Measurements from ENCODE around the gene PARS2. TPM values are rescaled to one million over a fixed set of nuclear protein-coding genes. Genes with fewer than 3 reads are reported as not detected.

PARS2 gene
- total RNA-seq, 1 experiment from 2014 or later, result 9.6 TPM

- Histone ChIP-seq H3K9ac (ENCODE audit: low read length) (no peak overlapping the region), H3K27ac (ENCODE audit: low read depth, low read length) (no peak overlapping the region; the same call in 1 of the 2 replicates), H3K4me2 (ENCODE audit: low read length) (peak overlapping the region; percentile 84; the same call in 1 of the 2 replicates), H3K79me2 (ENCODE audit: insufficient read depth, low read length) (no peaks in the 10 kb centered on the region), H3K36me3 (ENCODE audit: control insufficient read depth in 1 of 2, insufficient read depth in 2 of 2, low read length in 2 of 2) (no peaks in the 10 kb centered on the region), H3K27me3 (ENCODE audit: insufficient read depth, low read length) (no peaks in the 10 kb centered on the region), H4K20me1 (ENCODE audit: insufficient read depth) (no peaks in the 10 kb centered on the region), H3K4me1 (ENCODE audit: control insufficient read depth in 1 of 2, insufficient read depth in 2 of 2, low read length in 2 of 2) (peaks cover 3 to 26% of the 10 kb centered on the region in 2 experiments; a peak in 3 of 4 replicates), H3K9me3 (ENCODE audit: control insufficient read depth in 1 of 2, insufficient read depth in 1 of 2, low read depth in 1 of 2, low read length in 2 of 2) (no peaks in the 10 kb centered on the region), H3K4me3 (replicated peaks in 1 of 2; ENCODE audit: low read depth in 1 of 2, low read length in 2 of 2) (no peak overlapping the region), H3K9me2 (ENCODE audit: insufficient read depth) (no peaks in the 10 kb centered on the region), H2AFZ (ENCODE audit: low read depth, low read length, poor library complexity, severe bottlenecking) (no peak overlapping the region)
- DNase-seq (ENCODE audit: low read depth, low spot score) (no peak), ATAC-seq (no peak)
- RAD21 ChIA-PET (ENCODE audit: low non-redundant PET in 1 of 2, low total read pairs in 2 of 2, uncharacterized antibody in 2 of 2, unreplicated experiment in 2 of 2), result interaction anchor here in 1 of 2 experiments (1.4 kb wide), 1 partner anchor 130 kb away, joined by 5 read pairs; no protein-coding TSS in a partner anchor
- no TSS peak for BruUV-seq (replicated peaks)
- POLR2A ChIA-PET, result no interaction called here
- CTCF ChIA-PET, result no interaction called here
- intact Hi-C loops (cut with micrococcal nuclease), result loop anchor here (10.0 kb wide), 1 partner anchor 225 kb away; no protein-coding TSS in a partner anchor
- TF ChIP-seq, protein P1, sequence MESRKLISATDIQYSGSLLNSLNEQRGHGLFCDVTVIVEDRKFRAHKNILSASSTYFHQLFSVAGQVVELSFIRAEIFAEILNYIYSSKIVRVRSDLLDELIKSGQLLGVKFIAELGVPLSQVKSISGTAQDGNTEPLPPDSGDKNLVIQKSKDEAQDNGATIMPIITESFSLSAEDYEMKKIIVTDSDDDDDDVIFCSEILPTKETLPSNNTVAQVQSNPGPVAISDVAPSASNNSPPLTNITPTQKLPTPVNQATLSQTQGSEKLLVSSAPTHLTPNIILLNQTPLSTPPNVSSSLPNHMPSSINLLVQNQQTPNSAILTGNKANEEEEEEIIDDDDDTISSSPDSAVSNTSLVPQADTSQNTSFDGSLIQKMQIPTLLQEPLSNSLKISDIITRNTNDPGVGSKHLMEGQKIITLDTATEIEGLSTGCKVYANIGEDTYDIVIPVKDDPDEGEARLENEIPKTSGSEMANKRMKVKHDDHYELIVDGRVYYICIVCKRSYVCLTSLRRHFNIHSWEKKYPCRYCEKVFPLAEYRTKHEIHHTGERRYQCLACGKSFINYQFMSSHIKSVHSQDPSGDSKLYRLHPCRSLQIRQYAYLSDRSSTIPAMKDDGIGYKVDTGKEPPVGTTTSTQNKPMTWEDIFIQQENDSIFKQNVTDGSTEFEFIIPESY (IDR thresholded peaks at IDR 0.05; ENCODE audit: extremely low read depth, insufficient replicate concordance, low read length), result no peak
- no peak for TF ChIP-seq POLR2AphosphoS5 (IDR thresholded peaks at IDR 0.05; ENCODE audit: low read depth, low read length)
- TF ChIP-seq SP1 (IDR thresholded peaks at IDR 0.05; ENCODE audit: low read depth), result no peak
- TF ChIP-seq CTCF (IDR thresholded peaks at IDR 0.05 in 2 of 3, conservative IDR thresholded peaks at IDR 0.05 in 1 of 3; ENCODE audit: borderline replicate concordance in 1 of 3, insufficient read depth in 1 of 3, low read depth in 2 of 3, low read length in 2 of 3), result no peak
- TF ChIP-seq FOSL1 (IDR thresholded peaks at IDR 0.05; ENCODE audit: low read depth), result no peak
- no peak for TF ChIP-seq ELF1 (IDR thresholded peaks at IDR 0.05; ENCODE audit: borderline replicate concordance, low read depth)
- no peak for TF ChIP-seq CBX3 (IDR thresholded peaks at IDR 0.05; ENCODE audit: low read depth)
- no peak for TF ChIP-seq TCF7L2 (IDR thresholded peaks at IDR 0.05; ENCODE audit: borderline replicate concordance, extremely low read depth, insufficient read depth, insufficient read length)
- TF ChIP-seq SIN3A (IDR thresholded peaks at IDR 0.05; ENCODE audit: low read depth), result no peak
- TF ChIP-seq, protein P2, sequence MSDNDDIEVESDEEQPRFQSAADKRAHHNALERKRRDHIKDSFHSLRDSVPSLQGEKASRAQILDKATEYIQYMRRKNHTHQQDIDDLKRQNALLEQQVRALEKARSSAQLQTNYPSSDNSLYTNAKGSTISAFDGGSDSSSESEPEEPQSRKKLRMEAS (IDR thresholded peaks at IDR 0.05), result no peak
- TF ChIP-seq, protein P3, sequence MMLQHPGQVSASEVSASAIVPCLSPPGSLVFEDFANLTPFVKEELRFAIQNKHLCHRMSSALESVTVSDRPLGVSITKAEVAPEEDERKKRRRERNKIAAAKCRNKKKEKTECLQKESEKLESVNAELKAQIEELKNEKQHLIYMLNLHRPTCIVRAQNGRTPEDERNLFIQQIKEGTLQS (IDR thresholded peaks at IDR 0.05), result no peak
These were observed 35.9 kb upstream of the PARS2 start for GRCh38 chr1:54800041-54800898.
